ENCODE results near the gene KANK3. TPM values are rescaled to one million over a fixed set of nuclear protein-coding genes. Genes with fewer than 3 reads are reported as not detected.

The KANK3 gene
- total and polyA plus RNA-seq, 12 donors, result 0.38 to 27.8 (median 18.4) TPM

DNA sequence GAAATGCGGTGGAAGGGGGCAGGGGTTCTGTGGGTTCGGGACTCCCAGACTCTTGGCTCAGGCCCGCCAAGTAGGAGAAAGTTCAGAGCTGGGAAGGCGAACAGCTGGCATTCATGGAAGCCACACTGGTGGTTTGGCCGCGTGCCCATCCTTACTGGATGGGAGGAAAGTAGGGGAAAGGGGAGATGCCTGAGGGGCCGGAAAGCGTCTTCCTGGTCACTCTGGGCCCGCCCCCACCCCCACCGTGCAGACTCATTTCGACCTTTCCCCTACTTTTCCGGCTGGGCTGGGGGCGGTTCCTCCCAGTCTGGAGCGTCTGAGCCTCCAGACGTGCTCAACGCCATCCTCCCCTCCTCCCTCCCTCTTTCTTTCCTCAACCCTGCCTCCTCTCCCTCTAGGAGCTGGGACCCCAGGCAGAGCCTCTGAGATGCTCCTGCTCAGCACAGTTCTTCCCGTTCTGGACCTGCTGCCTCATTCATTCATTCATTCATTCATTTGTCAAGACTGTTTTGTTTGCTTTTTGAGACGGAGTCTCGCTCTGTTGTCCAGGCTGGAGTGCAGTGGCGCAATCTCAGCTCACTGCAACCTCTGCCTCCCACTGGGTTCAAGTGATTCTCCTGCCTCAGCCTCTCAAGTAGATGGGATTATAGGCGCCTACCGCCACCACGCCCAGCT is 24.4 kb upstream of the KANK3 start:
- TF ChIP-seq POLR2A (IDR thresholded peaks at IDR 0.05), result peak in 1 of 2 donors; percentile 10
- TF ChIP-seq, protein P1, sequence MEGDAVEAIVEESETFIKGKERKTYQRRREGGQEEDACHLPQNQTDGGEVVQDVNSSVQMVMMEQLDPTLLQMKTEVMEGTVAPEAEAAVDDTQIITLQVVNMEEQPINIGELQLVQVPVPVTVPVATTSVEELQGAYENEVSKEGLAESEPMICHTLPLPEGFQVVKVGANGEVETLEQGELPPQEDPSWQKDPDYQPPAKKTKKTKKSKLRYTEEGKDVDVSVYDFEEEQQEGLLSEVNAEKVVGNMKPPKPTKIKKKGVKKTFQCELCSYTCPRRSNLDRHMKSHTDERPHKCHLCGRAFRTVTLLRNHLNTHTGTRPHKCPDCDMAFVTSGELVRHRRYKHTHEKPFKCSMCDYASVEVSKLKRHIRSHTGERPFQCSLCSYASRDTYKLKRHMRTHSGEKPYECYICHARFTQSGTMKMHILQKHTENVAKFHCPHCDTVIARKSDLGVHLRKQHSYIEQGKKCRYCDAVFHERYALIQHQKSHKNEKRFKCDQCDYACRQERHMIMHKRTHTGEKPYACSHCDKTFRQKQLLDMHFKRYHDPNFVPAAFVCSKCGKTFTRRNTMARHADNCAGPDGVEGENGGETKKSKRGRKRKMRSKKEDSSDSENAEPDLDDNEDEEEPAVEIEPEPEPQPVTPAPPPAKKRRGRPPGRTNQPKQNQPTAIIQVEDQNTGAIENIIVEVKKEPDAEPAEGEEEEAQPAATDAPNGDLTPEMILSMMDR (IDR thresholded peaks at IDR 0.05), result no peak
- Histone ChIP-seq H3K4me1 (replicated peaks in 1 of 2) (peaks cover 31 to 42% of the 10 kb centered on the region in 2 donors), H3K27ac (peak overlapping the region in 3 of 5 donors; percentile 74 to 88 (median 76)), H3K36me3 (replicated peaks in 1 of 2) (peaks cover 0 to 2% of the 10 kb centered on the region in 2 donors), H3K4me3 (peak overlapping the region in 1 of 4 donors; percentile 12), H3K27me3 (no peaks in the 10 kb centered on the region), H3K9me3 (replicated peaks in 1 of 3) (no peaks in the 10 kb centered on the region)
- 20 to 48% (median 23%) methylated on average over 10 to 23 of the region's 23 CpGs for WGBS, 4 donors
- intact Hi-C loops (cut with DNase I), result no loop called here
- DNase-seq, result peak; percentile 75 to 93 (median 89)

DNA sequence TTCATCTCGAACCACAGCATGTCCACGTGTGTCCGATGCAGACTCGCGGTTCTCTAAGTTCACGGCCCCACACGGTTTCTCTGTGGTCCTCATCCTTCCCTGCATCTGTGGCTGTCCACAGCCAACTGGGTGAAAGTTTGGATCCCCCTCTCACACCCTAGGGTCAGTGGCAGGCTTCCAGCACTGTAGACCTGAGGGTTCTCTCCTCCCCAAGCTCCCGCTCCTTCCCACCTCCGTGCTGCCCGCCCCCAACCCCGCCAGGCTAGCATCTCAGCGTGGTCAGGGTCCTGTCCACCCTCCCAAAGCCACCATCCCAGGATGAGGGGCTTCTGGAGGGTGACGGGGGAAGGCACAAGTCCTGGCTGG is 23.9 kb upstream of the KANK3 start:
- H3K36me3 ChIP-seq (replicated peaks in 1 of 2), result no peaks in the 10 kb centered on the region
- peaks cover 36 to 45% of the 10 kb centered on the region in 2 donors for H3K4me1 ChIP-seq (replicated peaks in 1 of 2)
- peak overlapping the region in 1 of 4 donors; percentile 12 for H3K4me3 ChIP-seq
- H3K27me3 ChIP-seq, result no peaks in the 10 kb centered on the region
- H3K9me3 ChIP-seq (replicated peaks in 1 of 3), result no peaks in the 10 kb centered on the region
- intact Hi-C loops (cut with DNase I), result no loop called here
- H3K27ac ChIP-seq, result peak overlapping the region in 3 of 5 donors; percentile 74 to 88 (median 76)
- TF ChIP-seq POLR2A (IDR thresholded peaks at IDR 0.05), result no peak
- TF ChIP-seq, protein P1 (IDR thresholded peaks at IDR 0.05), result no peak
- 59 to 77% (median 69%) methylated on average over 4 to 13 of the region's 13 CpGs for WGBS, 4 donors
- peak in 2 of 7 donors; percentile 53 to 67 for DNase-seq

DNA sequence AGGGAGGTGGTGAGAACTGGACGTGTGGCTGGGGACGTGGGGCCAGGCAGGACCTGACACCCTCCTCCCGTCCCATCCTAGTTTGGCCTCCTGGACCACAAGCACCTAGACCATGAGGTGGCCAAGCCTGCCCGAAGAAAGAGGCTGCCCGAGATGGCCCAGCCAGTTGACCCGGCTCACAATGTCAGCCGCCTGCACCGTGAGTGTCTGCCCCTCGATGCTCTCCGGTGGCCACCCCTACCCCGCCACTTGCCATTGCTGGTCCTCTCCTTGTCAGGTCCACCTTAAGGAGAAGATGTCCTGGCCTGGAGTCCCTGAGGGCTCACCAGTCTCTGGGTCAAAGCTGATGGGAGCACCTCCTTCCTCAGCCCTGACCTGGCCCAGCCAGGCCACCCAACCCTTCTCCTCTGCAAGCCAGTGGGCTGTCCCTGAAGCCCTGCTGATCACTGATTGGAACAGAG is 23.1 kb upstream of the KANK3 start:
- WGBS, 4 donors, result 88 to 98% (median 97%) methylated on average over 11 of the region's 11 CpGs

More for the DNA sequence above, 23.1 kb upstream of the KANK3 start:
- intact Hi-C loops (cut with DNase I), result no loop called here
- Histone ChIP-seq H3K9me3 (replicated peaks in 1 of 3) (no peaks in the 10 kb centered on the region), H3K4me1 (replicated peaks in 1 of 2) (peaks cover 42 to 45% of the 10 kb centered on the region in 2 donors), H3K27me3 (no peaks in the 10 kb centered on the region), H3K36me3 (replicated peaks in 1 of 2) (no peaks in the 10 kb centered on the region), H3K4me3 (peak overlapping the region in 1 of 4 donors; percentile 12), H3K27ac (peak overlapping the region in 2 of 5 donors; percentile 76 to 88)
- no peak for TF ChIP-seq POLR2A (IDR thresholded peaks at IDR 0.05)
- TF ChIP-seq, protein P1 (IDR thresholded peaks at IDR 0.05), result no peak
- DNase-seq, result no peak

Data from adrenal gland (tissue), 12 donors.